Measurements from ENCODE around the gene SMAD5.

DNA sequence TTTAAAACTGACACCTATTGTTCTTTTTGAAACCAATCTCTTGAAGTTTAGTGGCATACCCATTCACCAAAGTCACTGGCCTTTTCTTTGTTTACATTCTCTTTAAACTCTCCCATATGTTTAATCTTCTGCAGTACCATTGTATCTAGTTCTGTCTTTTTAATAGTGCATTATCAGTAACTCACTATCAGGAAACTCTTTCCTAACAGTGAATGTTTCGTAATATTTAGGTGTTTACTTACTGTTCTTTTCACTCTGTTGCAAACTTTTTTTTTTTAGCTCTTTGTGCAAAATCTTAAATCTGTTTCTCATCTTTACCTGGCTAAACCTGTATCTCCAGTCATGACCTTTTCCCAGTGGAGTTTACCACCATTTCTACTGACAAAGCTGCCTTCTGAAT, 17.2 kb downstream of the SMAD5 start:
- TF ChIP-seq, protein P1, sequence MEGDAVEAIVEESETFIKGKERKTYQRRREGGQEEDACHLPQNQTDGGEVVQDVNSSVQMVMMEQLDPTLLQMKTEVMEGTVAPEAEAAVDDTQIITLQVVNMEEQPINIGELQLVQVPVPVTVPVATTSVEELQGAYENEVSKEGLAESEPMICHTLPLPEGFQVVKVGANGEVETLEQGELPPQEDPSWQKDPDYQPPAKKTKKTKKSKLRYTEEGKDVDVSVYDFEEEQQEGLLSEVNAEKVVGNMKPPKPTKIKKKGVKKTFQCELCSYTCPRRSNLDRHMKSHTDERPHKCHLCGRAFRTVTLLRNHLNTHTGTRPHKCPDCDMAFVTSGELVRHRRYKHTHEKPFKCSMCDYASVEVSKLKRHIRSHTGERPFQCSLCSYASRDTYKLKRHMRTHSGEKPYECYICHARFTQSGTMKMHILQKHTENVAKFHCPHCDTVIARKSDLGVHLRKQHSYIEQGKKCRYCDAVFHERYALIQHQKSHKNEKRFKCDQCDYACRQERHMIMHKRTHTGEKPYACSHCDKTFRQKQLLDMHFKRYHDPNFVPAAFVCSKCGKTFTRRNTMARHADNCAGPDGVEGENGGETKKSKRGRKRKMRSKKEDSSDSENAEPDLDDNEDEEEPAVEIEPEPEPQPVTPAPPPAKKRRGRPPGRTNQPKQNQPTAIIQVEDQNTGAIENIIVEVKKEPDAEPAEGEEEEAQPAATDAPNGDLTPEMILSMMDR (IDR thresholded peaks at IDR 0.05; ENCODE audit: poor library complexity), result no peak
- TF ChIP-seq EZH2phosphoT487 (IDR thresholded peaks at IDR 0.05; ENCODE audit: low read depth, severe bottlenecking, unreplicated experiment), result no peak
